CD14-positive monocyte (primary cell): ENCODE results near the gene RBFOX2. TPM values are rescaled to one million over a fixed set of nuclear protein-coding genes. Genes with fewer than 3 reads are reported as not detected.

Experiments
- DNase-seq, 3 donors: peaks; one replicate each; pipeline ENCODE4 v3.0.0-alpha.2; 2011 to 2022
- H2AFZ ChIP-seq: 2 replicates; pipeline ENCODE4 v1.6.0; 2012; ENCODE audit warnings: mild to moderate bottlenecking, low read depth, low read length, inconsistent platforms; ENCODE audit not compliant: insufficient read depth, poor library complexity, severe bottlenecking
- H3K27ac ChIP-seq, 2 donors: 1 replicate in 1 of 2; 2 replicates in 1 of 2; pipeline ENCODE4 v1.5.1; 2012 to 2013; ENCODE audit warnings: low read length in 2 of 2, control low read depth in 1 of 2, inconsistent platforms in 1 of 2, low read depth in 1 of 2, mild to moderate bottlenecking in 1 of 2
- H3K27me3 ChIP-seq, 2 donors: one replicate each; pipeline versions ENCODE4 v1.6.0 to v1.6.1; 2011 to 2013; ENCODE audit warnings: low read length in 2 of 2; ENCODE audit not compliant: control insufficient read depth in 2 of 2, insufficient read depth in 2 of 2
- H3K36me3 ChIP-seq, 2 donors: replicated peaks in 1 of 2; 1 replicate in 1 of 2; 2 replicates in 1 of 2; pipeline versions ENCODE4 v1.5.1 to v1.6.1; 2012 to 2013; ENCODE audit warnings: low read length in 2 of 2, control low read depth in 1 of 2, inconsistent platforms in 1 of 2, mild to moderate bottlenecking in 1 of 2; ENCODE audit not compliant: insufficient read depth in 2 of 2, control insufficient read depth in 1 of 2
- H3K4me1 ChIP-seq, 2 donors: 1 replicate in 1 of 2; 2 replicates in 1 of 2; pipeline versions ENCODE4 v1.5.1 to v1.6.1; 2012 to 2013; ENCODE audit warnings: low read length in 2 of 2, control low read depth in 1 of 2, inconsistent platforms in 1 of 2, mild to moderate bottlenecking in 1 of 2, moderate library complexity in 1 of 2; ENCODE audit not compliant: insufficient read depth in 2 of 2, control insufficient read depth in 1 of 2
- H3K4me2 ChIP-seq: replicated peaks from 2 replicates; pipeline ENCODE3; 2012; ENCODE audit warnings: low read length, moderate library complexity, mild to moderate bottlenecking; ENCODE audit not compliant: poor library complexity, severe bottlenecking; ENCODE audit errors: extremely low read depth
- H3K4me3 ChIP-seq, 3 experiments: fragments of 200-600 bp in 1 of 3; sonication (generic) in 1 of 3; replicated peaks in 1 of 3; 1 replicate in 2 of 3; 2 replicates in 1 of 3; pipeline ENCODE4 v1.5.1; 2011 to 2013; ENCODE audit warnings: low read length in 3 of 3, mild to moderate bottlenecking in 3 of 3, control low read depth in 2 of 3, low read depth in 2 of 3, inconsistent platforms in 1 of 3, moderate library complexity in 1 of 3
- H3K79me2 ChIP-seq: 2 replicates; pipeline ENCODE4 v1.6.0; 2012; ENCODE audit warnings: mild to moderate bottlenecking, control low read depth, inconsistent platforms, low read length, moderate library complexity; ENCODE audit not compliant: insufficient read depth
- H3K9ac ChIP-seq: 2 replicates; pipeline ENCODE4 v1.6.0; 2017; ENCODE audit warnings: low read length, mild to moderate bottlenecking; ENCODE audit not compliant: insufficient read depth, poor library complexity, severe bottlenecking
- H3K9me3 ChIP-seq, 2 donors: replicated peaks in 1 of 2; 1 replicate in 1 of 2; 2 replicates in 1 of 2; pipeline versions ENCODE4 v1.5.1 to v1.6.1; 2012 to 2013; ENCODE audit warnings: low read length in 2 of 2, control low read depth in 1 of 2; ENCODE audit not compliant: control insufficient read depth in 1 of 2, insufficient read depth in 1 of 2
- H4K20me1 ChIP-seq: 2 replicates; pipeline ENCODE4 v1.6.0; 2012; ENCODE audit warnings: mild to moderate bottlenecking, low read length, control low read depth, moderate library complexity; ENCODE audit not compliant: insufficient read depth
- H3K27ac Mint-ChIP-seq, 7 donors: one replicate each; pipeline ENCODE4 v1.8.0; 2020; ENCODE audit warnings: mild to moderate bottlenecking in 7 of 7, mixed read lengths in 7 of 7, moderate library complexity in 6 of 7, inconsistent platforms in 2 of 7
- H3K27me3 Mint-ChIP-seq, 3 donors: one replicate each; pipeline ENCODE4 v1.8.0; 2021 to 2022; ENCODE audit warnings: low read depth in 3 of 3, mild to moderate bottlenecking in 3 of 3, mixed read lengths in 3 of 3, moderate library complexity in 3 of 3, inconsistent platforms in 1 of 3
- H3K36me3 Mint-ChIP-seq, 2 donors: one replicate each; pipeline ENCODE4 v1.8.0; 2020; ENCODE audit warnings: mixed read lengths in 2 of 2, inconsistent platforms in 1 of 2, mild to moderate bottlenecking in 1 of 2
- H3K4me1 Mint-ChIP-seq: one replicate; pipeline ENCODE4 v1.8.0; 2020; ENCODE audit warnings: mild to moderate bottlenecking, mixed read lengths
- H3K4me3 Mint-ChIP-seq, 2 donors: one replicate each; pipeline ENCODE4 v1.8.0; 2020; ENCODE audit warnings: mild to moderate bottlenecking in 2 of 2, mixed read lengths in 2 of 2, moderate library complexity in 1 of 2
- H3K9me3 Mint-ChIP-seq, 7 donors: one replicate each; pipeline ENCODE4 v1.8.0; 2020 to 2022; ENCODE audit warnings: mixed read lengths in 7 of 7, mild to moderate bottlenecking in 6 of 7, moderate library complexity in 6 of 7, inconsistent platforms in 2 of 7
- WGBS: methylation state at CpG from one replicate; pipeline ENCODE4 v1.1.5; 2013; ENCODE audit warnings: missing lambda C conversion rate; ENCODE audit not compliant: insufficient coverage; 5-methylcytosine and 5-hydroxymethylcytosine counted together
- intact Hi-C, 2 donors: fragments of 100-400 bp; cut with micrococcal nuclease; formaldehyde crosslinking; loops; one replicate each; pipeline versions ENCODE4 v1.15.0 to v1.15.1; 2023
- polyA plus RNA-seq, 3 donors: library from polyadenylated mRNA; depleted of rRNA in 1 of 3; unstranded in 2 of 3; stranded (reverse) in 1 of 3; fragments of 300-500 nt in 2 of 3; fragments of >200 nt in 1 of 3; fragmentation: Illumina TruSeq in 2 of 3; gene quantifications; 1 replicate in 2 of 3; 2 replicates in 1 of 3; pipeline ENCODE4 v1.2.3, GENCODE V29; 2012 to 2021
- TF ChIP-seq, protein P1 (sequence below): fragments of 200-600 bp; IDR thresholded peaks from one replicate; pipeline ENCODE4 v1.8.0; 2022; ENCODE audit warnings: antibody characterized with exemption, mild to moderate bottlenecking

RBFOX2 gene
- polyA plus RNA-seq, 3 donors, result not detected

DNA sequence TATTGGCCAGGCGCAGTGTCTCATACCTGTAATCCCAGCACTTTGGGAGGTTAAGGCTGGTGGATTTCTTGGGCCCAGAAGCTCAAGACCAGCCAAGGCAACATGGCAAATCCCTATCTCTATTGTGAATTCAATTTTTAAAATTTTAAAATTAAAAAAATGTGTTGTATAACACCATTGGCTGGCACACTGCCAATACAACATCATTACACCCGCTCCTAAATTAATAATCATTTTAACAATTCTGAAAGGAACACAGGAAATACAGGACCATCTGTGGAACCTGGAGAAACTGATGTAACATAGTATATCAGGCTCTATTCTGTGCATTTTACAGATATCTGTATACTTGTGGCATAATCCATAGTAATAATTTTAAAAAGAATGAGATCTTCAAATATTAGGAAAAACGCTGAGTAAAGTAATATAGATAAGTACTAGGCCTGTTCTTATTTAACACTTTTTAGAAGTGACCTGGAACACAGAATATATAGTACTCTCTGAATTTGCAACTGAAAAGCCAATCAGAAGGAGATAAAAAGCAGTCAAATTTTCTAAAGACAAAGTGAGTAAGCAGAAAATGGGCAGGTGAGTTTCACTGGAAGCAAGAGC is 186.6 kb downstream of the RBFOX2 start:
- Mint-ChIP-seq H3K4me3 (no peak overlapping the region), H3K4me1 (peaks cover 22% of the 10 kb centered on the region), H3K27ac (no peak overlapping the region), H3K36me3 (no peaks in the 10 kb centered on the region), H3K27me3 (peaks cover 9 to 18% (median 10%) of the 10 kb centered on the region in 3 donors), H3K9me3 (no peaks in the 10 kb centered on the region)
- no peak overlapping the region for H2AFZ ChIP-seq
- no peak overlapping the region for H3K4me2 ChIP-seq
- TF ChIP-seq, protein P1, sequence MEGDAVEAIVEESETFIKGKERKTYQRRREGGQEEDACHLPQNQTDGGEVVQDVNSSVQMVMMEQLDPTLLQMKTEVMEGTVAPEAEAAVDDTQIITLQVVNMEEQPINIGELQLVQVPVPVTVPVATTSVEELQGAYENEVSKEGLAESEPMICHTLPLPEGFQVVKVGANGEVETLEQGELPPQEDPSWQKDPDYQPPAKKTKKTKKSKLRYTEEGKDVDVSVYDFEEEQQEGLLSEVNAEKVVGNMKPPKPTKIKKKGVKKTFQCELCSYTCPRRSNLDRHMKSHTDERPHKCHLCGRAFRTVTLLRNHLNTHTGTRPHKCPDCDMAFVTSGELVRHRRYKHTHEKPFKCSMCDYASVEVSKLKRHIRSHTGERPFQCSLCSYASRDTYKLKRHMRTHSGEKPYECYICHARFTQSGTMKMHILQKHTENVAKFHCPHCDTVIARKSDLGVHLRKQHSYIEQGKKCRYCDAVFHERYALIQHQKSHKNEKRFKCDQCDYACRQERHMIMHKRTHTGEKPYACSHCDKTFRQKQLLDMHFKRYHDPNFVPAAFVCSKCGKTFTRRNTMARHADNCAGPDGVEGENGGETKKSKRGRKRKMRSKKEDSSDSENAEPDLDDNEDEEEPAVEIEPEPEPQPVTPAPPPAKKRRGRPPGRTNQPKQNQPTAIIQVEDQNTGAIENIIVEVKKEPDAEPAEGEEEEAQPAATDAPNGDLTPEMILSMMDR, result no peak
- no peak overlapping the region for H3K9ac ChIP-seq
- H3K27me3 ChIP-seq, result peaks cover 0 to 8% of the 10 kb centered on the region in 2 donors
- H3K36me3 ChIP-seq, result no peaks in the 10 kb centered on the region
- WGBS, result 100% methylated on average over 1 of the region's 3 CpGs
- H3K4me3 ChIP-seq, result no peak overlapping the region
- no peak for DNase-seq
- H3K79me2 ChIP-seq, result no peaks in the 10 kb centered on the region
- H3K9me3 ChIP-seq, result no peaks in the 10 kb centered on the region
- no peaks in the 10 kb centered on the region for H4K20me1 ChIP-seq
- no peak overlapping the region for H3K27ac ChIP-seq
- H3K4me1 ChIP-seq, result peaks cover 12 to 15% of the 10 kb centered on the region in 2 donors
- intact Hi-C loops, result no loop called here

DNA sequence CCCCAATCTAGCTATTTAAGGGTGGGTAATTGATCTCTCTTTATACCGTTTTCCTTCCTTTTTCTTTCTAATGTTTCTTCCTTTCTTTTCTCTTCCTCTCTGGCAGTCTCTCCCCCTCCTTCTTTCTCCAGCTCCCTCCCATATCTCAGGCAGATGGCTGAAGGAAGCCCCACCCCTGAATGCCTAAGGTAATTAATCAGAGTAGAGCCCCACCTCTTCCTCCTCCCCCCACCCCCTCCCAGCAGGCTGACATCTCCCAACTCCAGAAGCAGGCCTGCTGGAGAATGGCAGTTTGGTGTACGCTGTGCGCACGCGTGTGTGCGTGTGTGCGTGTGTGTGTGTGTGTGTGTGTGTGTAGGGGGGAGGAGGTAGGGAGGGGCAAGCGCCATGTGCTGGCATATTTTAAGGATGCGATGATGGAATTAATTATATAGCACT is 188.3 kb downstream of the RBFOX2 start:
- no peak overlapping the region for H3K27ac Mint-ChIP-seq
- Histone ChIP-seq H3K4me1 (peaks cover 12 to 23% of the 10 kb centered on the region in 2 donors), H3K36me3 (no peaks in the 10 kb centered on the region), H4K20me1 (no peaks in the 10 kb centered on the region), H3K4me2 (peak overlapping the region; percentile 37), H3K4me3 (peak overlapping the region in 1 of 3 experiments; percentile 9), H2AFZ (peak overlapping the region; percentile 8), H3K27ac (no peak overlapping the region), H3K27me3 (peaks cover 0 to 8% of the 10 kb centered on the region in 2 donors), H3K79me2 (no peaks in the 10 kb centered on the region), H3K9me3 (no peaks in the 10 kb centered on the region), H3K9ac (no peak overlapping the region)
- peak in 2 of 3 donors; percentile 15 to 33 for DNase-seq
- WGBS, result no CpG with 5 or more reads among the region's 9 CpGs
- peak overlapping the region in 1 of 2 donors; percentile 68 for H3K4me3 Mint-ChIP-seq
- H3K27me3 Mint-ChIP-seq, result peaks cover 9 to 18% (median 10%) of the 10 kb centered on the region in 3 donors
- TF ChIP-seq, protein P1, result no peak
- peaks cover 35% of the 10 kb centered on the region for H3K4me1 Mint-ChIP-seq
- no peaks in the 10 kb centered on the region for H3K36me3 Mint-ChIP-seq
- intact Hi-C loops, result no loop called here
- H3K9me3 Mint-ChIP-seq, result no peaks in the 10 kb centered on the region
